K562 treated with DMSO at 1 percent for 24 hours (cell line): ENCODE measurements around the gene CD109. TPM values are rescaled to one million over a fixed set of nuclear protein-coding genes. Genes with fewer than 3 reads are reported as not detected.

ENCODE experiments used
- total RNA-seq: library from RNA; unstranded; fragments of 300-600 nt; gene quantifications from 2 replicates; pipeline ENCODE4 v1.2.3, GENCODE V29; 2022; ENCODE audit warnings: low read depth; ENCODE audit not compliant: insufficient read depth

Gene CD109
- total RNA-seq, result 0.09 TPM in 1 of 2 replicates, not detected in the other

DNA sequence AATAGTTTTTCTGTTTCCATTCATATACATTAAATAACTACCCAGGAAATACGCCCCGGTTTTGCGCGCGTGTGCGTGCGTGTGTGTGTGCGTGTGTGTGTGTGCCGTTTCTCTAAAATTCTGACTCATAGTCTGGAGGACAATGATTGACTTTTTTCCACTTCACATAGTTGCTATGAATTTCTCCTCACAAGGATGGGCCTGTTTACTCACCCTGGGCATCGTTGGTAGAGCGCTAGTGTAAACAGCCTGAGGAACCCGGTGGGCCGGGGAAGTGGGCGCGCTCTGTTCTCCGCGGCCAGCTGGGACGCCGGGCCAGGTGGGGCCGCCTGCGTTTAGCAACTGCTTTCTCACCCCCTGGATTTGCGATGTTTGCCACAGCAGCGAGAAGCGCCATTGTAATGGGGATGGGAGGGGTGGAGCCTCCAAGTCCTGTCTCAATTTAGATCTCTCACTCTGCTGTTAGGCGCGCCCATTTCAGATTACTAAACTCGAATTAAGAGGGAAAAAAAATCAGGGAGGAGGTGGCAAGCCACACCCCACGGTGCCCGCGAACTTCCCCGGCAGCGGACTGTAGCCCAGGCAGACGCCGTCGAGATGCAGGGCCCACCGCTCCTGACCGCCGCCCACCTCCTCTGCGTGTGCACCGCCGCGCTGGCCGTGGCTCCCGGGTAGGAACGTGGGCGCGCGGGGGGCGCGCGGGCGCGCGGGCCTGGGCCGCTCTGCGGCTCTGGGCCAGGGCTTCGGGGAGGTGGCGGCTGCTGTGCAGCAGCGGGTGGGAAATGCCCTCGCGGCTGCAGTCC, at the start of gene CD109:
Gene CD109, plus strand, starts transcription at position 585 of the 803 bp plus-strand sequence. Its CDS starts 13 bp downstream, at position 598.

DNA sequence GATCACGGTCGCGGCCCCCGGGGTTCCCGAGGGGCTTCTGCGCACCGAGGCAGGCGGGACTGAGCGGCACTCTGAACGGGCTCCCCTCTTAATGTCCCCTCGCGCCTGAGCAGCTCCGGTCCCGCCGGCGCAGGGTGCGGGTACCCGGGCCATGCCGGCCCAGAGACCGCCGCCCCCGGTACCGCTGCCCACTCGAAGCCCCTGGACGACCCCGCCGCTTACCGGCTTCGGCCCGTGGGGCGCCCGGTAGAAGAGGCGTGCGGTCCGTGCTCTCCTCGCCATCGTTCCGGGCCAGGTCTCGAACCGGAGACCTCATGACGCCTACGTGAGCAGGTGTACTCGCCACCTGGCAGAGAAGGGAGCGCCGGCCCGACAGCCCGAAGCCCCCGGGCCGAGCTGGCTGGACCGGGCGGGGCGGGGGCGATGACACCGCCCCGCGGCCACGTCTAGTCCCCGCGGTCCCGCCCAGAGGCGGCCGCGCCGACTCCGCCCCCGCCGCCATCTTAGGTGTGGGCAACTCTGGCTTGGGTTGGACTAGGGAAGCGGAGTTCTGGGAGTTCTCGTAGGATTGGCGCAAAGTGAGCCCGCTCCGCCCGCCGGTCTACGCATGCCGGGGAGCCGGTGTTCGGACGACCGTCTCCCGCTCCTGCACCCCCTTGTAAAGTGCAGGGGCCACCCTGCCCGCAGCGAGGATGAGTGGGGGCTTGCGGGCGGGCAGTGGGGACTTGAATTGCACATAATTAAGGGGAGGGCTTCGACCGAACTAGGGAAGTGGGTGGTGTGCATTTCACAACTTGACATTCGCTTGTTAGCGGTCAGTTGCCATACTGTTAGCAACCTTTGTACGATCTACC, 42.2 kb upstream of the CD109 start, which contains the start of gene SLC17A5:
Gene SLC17A5, minus strand, starts transcription at position 422 of the 854 bp plus-strand sequence. Its CDS starts 106 bp downstream, at position 316.

Other genes with a start within 250 kb of the CD109 start
- gene CGAS, start 243.9 kb upstream of the CD109 start, total RNA-seq, result not detected in 2 replicates
- gene MTO1, start 234.5 kb upstream of the CD109 start, total RNA-seq, result 20.3 and 28.7 TPM in 2 replicates
- gene EEF1A1, start 175.2 kb upstream of the CD109 start, total RNA-seq, result 15,591 and 16,390 TPM in 2 replicates
- 4.4 and 5.9 TPM in 2 replicates for gene SLC17A5, start 42.2 kb upstream of the CD109 start, total RNA-seq